NCI-H2081 treated with DMSO at 0.1 percent for 48 hours (cell line): ENCODE measurements around the gene ST6GAL1.

Experiments
- DNase-seq: peaks from one replicate; lab custom pipeline; 2025; lab: John Stamatoyannopoulos, UW

ST6GAL1 gene

GRCh38 chr3:187112934-187113793, 182.8 kb downstream of the ST6GAL1 start:
- DNase-seq = no peak

GRCh38 chr3:187114511-187114910, 184.2 kb downstream of the ST6GAL1 start:
- DNase-seq = no peak

GRCh38 chr3:187120326-187120725, 190.0 kb downstream of the ST6GAL1 start:
- no peak for DNase-seq

GRCh38 chr3:187122261-187122660, 191.9 kb downstream of the ST6GAL1 start:
- no peak for DNase-seq

- DNase-seq = no peak
Measured at GRCh38 chr3:187125319-187126031, 195.1 kb downstream of the ST6GAL1 start.
